Measurements from ENCODE around the gene BCKDHB. TPM values are rescaled to one million over a fixed set of nuclear protein-coding genes. Genes with fewer than 3 reads are reported as not detected.
A peak's percentile ranks its signal among the peaks of the same experiment; 100 is the strongest.
"Not testable (repeated sequence)": the region's sequence is repeated elsewhere in the genome, so short reads cannot be mapped to it uniquely, and the experiment has no call there.

Gene BCKDHB
- 35.6 TPM for total RNA-seq

DNA sequence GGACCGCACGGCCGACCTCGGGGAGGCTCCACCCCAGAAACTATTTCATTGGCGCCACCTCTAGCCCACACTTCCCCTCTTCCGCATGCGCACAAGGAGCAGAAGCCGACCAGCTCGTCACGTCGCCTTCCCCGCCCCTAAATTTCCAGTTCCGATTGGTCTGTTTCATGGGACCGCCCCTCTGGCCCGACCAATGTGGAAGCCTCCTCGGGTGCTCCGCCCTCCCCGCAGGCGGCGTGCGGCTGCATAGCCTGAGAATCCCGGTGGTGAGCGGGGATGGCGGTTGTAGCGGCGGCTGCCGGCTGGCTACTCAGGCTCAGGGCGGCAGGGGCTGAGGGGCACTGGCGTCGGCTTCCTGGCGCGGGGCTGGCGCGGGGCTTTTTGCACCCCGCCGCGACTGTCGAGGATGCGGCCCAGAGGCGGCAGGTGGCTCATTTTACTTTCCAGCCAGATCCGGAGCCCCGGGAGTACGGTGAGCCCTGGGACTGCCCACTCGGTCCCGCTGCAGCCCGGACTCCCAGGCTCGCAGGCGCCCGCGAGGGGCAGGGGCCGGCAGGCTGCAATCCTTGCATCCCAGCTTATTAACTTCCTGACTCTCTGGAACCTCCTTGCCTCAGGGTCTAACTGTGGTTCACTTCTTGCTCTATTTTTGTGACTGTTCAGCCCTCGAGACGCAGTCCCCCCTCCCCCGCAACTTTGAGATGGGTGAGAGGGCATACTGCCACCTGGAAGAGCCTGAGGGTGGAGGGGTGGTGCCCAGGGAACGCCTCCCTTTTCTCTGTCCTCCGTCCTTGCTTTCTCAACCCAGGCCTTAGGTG lies at the start of gene BCKDHB:
Gene BCKDHB, plus strand, starts transcription at position 254 of the 818 bp plus-strand sequence. Its CDS starts 23 bp downstream, at position 277.
- peak; percentile 99 for DNase-seq (ENCODE audit: low spot score)

DNA sequence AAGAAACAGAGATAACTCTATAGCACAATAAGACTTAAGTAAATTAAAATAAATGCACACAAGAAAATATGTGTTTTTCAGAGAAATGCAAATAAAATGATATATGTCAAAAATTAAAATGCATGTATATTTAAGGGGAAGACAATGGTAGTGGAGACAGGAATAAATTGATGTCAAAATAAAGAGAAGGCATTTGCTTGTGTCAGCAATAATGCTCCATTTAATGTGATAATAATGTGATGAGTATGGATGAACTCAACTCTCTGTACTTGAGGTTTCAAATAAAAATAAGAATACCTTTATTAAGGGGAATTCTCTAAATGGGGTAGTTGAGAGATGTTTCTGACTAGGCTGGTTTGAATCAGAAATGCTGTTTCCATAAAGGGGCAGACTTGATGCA lies 45.7 kb upstream of the BCKDHB start:
- DNase-seq (ENCODE audit: low spot score), result no peak

DNA sequence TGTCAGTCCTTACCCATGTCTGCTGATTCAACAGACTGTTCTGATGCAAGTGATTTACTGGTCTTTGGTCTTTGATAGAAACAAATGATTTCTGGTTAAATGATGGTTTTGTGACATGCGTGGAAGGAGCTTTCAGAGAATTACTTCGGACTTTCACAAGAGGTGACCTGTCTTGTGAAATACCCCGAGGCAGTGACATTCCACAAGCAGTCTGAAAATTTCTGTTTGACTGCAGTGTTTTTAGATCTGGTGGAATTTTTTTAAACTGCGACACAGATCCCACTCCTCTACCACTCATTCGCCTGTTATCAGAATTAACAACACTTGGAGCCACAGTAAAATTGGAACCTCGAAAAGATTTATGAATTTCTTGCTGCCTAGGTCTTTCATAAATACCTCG lies 38.3 kb upstream of the BCKDHB start:
- DNase-seq (ENCODE audit: low spot score), result not testable (repeated sequence)

DNA sequence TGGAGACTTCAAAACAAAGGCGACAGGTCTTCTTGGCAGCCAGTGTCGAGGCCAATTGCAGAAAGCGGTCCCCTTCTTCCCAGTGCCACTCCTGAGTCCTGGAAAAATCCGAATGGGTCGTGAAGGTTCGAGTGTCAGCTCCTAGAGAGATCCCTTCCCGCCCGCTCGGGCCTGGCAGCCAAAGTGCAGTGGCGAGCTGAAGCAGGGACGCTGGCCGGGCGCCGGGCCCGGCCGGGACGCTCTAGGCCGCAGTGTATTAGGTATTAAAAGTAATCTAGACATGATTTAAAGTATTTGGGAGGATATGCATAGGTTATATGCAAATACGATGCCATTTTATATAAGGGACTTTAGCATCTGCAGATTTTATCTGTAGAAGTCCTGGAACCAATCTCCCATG lies 36.0 kb upstream of the BCKDHB start:
- DNase-seq (ENCODE audit: low spot score), result not testable (repeated sequence)

DNA sequence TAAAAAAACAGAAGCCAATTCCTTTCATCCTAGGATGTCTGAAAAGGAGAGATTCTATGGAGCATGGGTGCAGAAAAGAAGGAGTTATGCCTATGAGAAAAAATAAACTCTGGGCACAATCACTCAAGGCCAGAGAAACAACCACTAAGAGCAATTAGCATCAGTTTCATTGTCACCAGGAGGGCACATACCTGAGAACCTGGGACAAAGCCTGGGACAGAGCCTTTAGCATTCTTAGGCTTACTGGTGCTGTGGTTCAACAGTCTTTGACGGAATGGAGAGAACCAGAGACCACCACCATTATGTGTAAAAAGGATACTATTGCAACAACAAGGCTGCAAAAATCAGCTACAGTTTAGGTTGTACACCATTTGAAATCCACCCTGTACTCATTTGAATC lies 29.4 kb upstream of the BCKDHB start:
- no peak for DNase-seq (ENCODE audit: low spot score)

DNA sequence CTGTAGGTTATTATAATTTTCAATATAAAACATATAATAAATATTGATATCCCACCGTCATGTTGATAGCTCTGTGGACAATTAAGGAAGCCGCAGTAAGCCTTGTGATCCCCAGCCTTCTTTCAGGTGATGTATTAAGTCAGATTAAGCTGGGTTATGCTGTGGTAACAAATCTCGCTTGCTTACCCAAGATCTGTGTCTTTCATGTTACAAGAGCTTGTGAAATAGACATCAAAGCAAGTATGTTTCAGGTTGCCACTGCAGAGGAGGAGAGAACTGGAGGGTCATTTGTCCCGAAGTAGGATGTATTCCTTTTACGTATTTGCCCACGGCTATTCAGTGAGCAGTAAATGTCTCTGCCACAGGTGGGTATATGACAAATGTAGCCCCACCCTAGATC lies 17.8 kb upstream of the BCKDHB start:
- DNase-seq (ENCODE audit: low spot score), result no peak

DNA sequence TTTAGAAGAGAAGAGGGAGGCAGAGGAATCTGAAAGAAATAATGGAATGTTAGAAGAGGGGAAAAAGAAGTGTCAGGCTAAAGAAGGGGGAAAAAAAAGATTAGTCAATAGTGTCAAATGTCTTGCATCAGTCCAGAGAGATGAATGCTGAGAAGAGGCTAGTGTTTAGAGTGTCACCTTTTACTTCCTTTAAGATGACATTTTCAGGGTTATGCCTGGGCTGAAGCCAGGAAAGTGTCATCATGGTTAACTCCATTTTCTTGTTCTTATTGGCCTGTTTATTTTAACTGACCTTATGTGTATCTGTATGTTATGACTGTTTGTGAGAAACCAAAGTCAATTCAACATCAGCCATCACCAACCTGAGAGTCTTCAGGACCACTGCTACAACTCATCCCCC lies 15.0 kb upstream of the BCKDHB start:
- DNase-seq (ENCODE audit: low spot score), result no peak

DNA sequence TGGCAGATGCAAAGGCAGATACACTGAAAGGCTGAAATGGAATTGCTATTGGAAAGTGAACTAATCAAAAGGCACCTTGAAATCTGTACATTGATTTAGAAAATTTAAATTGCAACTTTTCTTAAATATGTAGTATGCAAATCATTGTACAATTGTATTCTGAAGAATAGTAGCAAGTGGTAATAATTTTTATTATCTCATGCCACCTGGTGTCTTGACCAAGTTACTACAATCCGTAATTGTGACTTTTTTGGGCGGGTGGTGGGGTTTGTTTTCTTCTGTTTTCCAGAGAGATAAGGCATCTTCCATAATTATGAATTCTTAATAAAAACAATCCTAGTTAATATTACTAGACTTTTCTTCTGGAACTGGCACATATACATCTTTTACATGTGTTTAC lies 12.5 kb upstream of the BCKDHB start:
- DNase-seq (ENCODE audit: low spot score), result no peak

DNA sequence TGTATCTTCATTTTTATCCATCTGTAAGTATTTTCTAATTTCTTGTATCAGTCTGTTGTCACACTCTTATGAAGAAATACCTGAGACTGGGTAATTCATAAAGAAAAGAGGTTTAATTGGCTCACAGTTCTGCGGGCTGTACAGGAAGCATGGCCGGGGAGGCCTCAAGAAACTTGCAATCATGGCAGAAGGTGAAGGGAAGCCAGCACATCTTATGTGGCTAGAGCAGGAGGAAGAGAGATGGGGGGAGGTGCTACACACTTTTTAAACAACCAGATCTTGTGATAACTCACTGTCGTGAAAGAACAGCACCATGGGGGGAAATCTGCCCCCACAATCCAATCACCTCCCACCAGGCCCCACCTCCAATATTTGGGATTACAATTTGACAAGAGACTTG lies 10.9 kb upstream of the BCKDHB start:
- no peak for DNase-seq (ENCODE audit: low spot score)

DNA sequence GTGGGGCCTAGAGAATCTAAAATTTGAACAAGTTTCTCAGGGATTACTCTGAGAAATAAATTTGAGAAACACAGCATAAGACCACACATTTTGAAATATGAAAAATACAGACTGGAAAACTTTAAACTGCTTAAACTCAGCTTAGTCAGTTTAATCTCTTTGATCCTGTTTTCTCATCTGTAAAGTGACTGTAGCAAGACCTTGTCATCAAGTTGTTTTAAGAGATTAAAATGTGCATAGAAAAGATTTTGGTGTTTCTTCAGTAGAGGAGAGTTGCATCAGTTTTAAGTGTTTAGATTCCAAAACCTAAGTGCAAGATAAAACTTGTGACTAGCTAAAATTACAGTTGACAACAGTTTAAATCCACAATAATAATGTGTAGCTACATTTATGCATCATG lies 8.1 kb upstream of the BCKDHB start:
- DNase-seq (ENCODE audit: low spot score), result no peak

DNA sequence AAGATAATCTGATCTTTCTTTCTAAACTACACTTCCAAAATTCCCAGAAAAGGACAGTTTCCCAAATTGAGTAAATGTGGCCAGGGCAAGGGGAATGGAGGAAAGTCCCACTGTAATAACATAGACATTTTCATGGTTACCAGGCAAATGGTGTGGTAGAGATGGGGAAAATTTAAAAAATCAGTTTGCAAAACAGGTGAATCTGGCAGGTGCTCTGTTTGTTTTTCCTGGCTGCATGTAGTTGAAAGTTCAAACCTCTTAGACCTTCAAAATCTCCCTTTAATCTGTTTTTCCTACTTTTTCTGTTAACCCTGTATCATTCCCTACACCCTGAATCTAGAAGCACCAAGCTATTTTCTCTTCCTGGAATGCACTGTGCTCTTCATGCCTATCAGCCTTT lies 2.0 kb upstream of the BCKDHB start:
- DNase-seq (ENCODE audit: low spot score), result no peak

DNA sequence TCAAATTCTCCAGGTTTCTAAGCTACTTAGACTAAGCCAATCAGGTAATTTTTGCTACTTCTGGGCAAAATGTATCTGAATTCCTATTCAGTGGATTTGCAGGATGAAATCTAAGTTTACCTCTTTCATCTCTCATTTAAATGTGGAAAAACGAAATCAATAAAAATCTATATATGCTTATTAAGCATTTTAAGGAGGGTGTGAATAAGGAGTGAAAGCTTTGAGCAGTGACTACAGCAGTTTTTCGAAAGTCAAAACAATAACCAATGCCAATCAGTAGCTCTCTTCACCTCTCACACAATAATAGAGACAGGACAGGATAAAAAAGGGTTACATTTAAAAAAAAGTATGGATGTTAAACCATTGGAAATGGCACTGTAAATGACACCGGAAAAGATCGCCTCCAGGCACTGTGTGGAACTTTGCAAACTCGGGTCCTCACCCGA lies 476 bp upstream of the BCKDHB start:
- DNase-seq (ENCODE audit: low spot score), result no peak

DNA sequence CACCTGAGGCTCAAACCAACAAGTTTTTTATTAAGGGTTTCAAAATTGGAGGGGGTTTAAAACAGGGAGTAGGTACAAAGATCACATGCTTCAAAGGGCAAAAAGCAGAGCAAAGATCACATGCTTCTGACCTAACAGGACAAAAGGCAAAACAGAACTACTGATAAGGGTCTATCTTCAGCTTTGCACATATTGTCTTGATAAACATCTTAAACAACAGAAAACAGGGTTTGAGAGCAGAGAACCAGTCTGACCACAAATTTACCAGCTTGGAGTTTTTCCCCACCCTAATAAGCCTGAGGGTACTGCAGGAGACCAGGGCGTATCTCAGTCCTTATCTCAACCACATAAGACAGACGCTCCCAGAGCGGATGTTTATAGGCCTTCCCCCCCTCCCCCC lies 16.1 kb downstream of the BCKDHB start:
- DNase-seq (ENCODE audit: low spot score), result not testable (repeated sequence)

DNA sequence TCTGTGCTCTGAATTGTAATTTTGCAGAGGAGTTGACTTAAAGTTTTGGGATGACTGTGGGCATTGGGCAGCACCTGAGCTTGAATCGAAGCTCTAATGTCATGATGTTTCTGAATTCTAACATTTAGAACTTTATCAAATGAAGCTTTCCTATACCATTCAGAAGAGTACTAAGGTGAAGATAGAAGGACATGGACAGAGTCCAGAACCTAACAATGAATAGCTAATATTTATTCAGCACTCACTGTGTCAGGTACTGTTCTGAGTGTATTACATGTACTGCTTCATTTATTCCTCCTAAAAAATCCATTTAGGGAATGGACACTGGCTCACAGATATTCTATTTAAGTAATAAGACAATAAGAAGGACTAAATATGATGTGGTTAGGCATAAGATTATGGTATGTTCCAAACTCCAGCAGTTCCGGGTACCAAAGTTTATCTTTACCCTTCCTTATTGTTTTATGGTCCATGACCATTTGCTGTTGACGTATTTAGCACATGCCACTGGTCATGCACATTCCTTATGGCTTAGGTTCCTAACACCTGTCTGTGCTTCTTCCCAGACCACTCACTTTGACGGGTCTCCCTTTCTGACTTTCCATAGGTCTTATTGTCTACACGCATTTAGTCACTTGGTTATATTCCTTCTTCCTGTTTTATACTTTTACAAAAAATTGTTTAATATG lies 20.3 kb downstream of the BCKDHB start:
- no peak for DNase-seq (ENCODE audit: low spot score)

DNA sequence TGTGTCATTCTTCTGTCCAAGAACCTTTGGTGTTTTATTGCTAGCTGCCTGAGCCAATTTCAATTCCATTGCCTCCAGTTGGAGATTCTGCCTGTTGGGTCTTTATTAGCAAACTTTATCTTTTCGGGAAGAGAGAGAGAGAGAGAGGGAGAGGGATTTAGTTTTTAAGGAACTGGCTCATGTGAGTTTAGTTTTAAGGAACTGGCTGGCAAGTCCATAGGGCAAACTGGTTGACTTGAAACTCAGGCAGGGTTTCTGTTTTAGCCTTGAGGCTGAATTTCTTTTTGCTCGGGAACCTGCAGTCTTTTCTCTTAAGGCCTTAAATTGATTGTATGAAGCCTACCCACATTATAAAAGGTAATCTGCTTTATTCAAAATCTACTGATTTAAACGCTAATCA lies 23.0 kb downstream of the BCKDHB start:
- no peak for DNase-seq (ENCODE audit: low spot score)

DNA sequence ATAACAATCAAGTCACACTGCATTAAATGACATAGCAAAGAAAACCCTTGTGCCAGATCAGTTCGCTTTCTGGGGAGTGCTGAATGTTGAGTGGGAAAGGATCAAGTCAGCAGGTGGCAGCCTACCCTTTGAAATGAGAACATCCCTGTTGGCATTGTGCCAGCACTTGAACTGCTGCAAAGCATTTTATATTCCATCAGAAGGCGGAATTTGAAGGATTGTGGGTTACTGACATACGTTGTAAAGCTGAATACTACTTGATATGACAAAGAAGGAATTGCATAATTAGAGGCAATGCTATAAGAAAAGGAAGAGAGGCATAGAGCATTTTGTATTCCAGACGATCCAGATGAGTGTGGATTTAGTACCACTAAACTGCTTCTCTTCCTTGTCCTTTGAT lies 26.5 kb downstream of the BCKDHB start:
- DNase-seq (ENCODE audit: low spot score), result peak; percentile 52

DNA sequence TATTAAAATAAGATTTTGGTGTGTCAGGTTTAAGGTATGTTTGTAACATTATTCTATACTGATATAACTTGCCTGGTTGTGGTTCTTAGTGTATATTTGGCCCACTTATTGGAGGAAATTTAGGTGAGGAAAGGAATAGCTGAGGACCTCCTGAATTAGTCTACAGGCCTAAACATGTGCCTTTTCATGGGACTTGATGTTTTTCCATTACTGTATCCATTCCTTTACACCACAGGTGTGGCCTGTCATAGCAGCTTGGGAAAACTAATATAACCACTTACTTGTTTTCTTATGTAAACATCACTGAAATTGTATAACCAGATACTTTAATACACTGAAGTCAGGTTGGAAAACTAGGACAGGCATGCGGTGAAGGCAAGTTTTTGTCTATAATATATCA lies 27.6 kb downstream of the BCKDHB start:
- DNase-seq (ENCODE audit: low spot score), result no peak

DNA sequence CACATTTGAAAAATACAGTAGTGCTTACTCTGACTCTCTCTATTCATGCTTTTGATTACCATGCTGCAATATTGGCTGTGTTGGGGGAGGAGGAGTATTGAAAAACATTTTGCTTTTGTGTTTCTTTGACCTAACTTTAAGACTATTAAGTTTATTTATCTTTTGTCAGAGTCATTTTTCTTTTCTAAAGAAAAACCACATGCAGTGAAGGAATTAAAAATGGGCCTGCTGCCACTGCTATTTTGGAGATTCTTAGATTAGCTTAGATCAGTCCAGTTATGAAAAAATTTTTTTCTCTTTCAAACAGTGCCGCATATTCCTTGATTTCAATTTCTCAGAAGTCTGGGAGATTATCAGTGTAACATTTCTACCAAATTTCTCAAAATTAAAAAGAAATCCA lies 36.1 kb downstream of the BCKDHB start:
- DNase-seq (ENCODE audit: low spot score), result no peak

DNA sequence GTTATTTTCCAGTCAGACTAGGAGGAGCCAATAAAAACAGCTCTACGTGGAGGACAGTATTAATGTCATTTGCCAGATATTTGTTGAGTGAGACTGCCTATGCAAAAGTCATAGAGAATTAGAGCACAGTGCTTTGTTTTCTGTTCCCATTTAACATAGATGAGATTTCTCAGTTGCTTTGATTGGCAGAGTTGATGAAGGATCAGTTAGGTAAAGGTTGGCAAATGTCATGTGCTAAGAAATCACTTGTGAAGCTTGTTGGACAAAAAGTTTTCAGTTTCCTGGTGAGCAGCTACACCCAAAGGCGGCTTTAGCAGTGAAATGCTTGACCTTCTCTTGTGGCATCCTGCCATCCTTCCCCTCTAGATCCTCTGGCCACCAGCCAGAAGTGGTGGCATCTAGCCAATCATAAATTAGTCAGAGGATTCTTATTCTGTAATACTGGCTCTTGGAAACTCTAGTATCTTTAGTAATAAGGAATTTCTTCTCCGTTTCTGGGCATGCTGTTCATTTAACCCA lies 37.0 kb downstream of the BCKDHB start:
- DNase-seq (ENCODE audit: low spot score), result peak; percentile 88

DNA sequence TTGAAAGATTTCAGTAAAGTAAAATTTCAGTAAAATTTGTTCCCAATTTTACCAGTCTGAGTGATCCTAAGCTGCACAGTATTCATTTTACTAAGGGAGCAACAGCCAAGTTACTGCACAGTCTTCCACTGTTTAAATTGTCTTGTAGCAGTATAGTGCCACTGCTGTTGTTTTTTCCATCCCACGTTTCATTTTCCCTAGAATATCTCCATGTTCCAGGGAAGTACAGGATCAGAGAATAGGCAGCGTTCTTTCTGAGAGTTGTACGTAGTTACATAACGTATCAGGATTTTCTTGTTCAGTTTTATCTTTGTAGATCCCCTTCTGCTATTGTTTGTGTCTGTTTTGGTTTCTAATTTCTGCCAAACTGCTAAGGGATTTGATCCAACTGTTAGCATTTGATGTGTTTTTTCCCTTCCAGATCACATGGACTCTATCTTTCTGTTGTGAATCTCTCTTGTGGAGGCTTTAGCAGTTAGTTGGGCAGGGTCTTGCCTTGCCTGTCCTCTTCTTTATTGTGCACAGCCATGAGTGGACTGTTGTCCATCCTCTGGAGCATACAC lies 38.4 kb downstream of the BCKDHB start:
- DNase-seq (ENCODE audit: low spot score), result no peak

DNA sequence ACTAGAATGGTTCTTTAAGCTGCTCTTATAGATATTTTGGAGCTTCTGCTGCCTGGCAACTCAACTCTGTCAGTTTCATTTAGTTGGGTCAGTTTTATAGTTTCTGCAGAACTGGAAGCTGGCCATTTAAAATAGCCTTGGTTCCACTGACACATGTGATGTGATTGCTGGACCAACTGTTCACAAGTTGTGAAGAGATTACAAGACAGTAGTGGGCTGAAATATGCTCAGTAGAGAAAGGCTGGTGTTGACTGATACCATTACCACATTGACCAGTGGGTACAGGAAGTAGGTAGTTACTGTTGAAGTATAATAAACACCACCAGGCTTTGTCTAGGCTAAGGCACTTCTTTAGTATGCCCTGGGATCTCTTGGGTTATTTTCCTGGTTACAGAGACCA lies 39.0 kb downstream of the BCKDHB start:
- DNase-seq (ENCODE audit: low spot score), result no peak

DNA sequence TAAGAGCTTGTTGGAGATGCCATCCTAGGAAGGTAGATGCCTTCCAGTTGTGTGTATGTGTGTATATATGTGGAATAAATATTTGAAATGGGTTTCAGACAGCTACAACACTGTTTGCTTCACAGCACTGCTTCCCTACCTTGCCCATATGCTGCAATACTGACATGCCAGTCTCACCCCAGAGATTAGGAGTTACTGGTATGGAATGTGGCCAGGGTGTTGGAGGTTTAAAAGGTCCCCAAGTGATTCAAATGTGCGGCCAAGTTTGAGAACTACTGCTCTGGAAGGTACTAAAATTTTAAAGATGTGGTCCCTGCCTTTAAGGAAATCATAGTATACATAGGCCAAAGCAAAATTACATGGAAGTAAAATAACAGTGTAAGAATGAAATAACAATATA lies 39.5 kb downstream of the BCKDHB start:
- no peak for DNase-seq (ENCODE audit: low spot score)

DNA sequence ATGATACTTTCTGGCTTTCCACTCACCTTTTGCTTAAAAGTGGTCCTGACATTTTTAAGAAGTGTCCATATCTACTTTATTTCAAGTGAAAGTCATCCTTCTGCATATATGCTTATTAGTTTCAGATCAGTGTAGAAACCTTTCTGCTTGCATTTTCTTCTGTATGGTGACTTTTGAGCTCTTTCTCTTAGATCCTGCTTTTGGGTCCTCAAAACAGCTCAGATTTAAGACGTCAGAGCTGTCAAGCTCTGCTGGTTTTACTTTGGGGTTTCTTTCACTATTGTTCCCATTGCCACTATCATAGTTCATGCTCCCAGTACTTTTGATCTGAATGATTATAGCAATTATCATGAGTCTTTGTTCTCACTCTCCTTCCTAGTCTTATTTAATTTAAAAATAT lies 41.7 kb downstream of the BCKDHB start:
- no peak for DNase-seq (ENCODE audit: low spot score)
